ENCODE results near the gene TRIM59.

Gene TRIM59

GRCh38 chr3:160401291-160402095 is 48.1 kb downstream of the TRIM59 start:
- DNase-seq: peak; percentile 74

DNA sequence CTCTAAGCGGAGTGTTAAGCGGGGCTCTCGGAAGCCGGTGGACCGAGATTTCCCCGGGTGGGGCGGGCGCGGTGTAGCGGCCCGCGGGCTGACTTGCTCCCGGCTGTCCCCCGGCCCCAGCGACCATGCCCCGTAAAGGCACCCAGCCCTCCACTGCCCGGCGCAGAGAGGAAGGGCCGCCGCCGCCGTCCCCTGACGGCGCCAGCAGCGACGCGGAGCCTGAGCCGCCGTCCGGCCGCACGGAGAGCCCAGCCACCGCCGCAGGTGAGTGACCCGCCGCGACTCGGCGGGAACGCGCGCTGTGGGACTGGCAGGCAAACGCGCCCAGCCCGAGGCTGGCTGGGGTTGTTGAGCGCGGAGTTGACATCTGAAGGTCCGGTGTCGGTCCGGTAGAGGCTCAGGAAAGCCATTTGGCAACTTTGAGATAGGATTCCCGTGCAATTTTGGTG is 48.9 kb downstream of the TRIM59 start:
- DNase-seq: no peak

DNA sequence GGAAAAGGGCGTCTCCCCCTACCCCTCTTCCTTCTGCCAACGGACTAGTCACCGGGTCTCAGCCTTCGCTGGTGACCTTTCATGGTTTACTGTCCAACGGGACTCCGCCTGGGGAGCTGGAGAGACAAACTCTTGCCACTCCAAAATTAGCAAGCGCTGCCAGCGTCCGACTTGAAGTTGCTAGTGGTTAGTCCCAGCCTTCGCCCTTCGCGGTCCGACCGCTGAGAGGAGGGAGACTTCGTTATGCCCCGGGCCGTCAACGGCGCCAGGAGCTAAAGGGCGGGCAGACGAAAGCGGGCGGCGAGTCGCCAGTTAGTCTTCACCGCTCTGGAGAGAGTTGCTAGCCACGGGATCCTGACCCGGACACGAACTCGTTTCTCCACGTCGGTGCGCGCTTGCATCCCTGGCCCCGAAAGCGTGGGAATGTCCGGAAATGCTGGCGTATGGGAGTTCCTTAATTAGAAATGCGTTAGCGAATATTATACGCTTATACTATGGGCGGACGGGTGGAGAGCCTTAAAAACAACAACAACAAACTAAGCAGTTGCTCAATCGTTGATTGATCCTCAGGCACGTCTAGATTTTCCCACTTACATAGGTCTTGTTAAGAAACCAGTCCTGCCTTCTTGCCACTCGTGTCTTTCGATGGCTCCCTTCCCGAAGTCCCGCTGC is 49.4 kb downstream of the TRIM59 start:
- DNase-seq: peak; percentile 49

GRCh38 chr3:160399125-160400029 is 50.2 kb downstream of the TRIM59 start, which contains the start of the genes IFT80 and SMC4:
TSS of gene IFT80 (minus strand) at chr3:160399225. CDS start at chr3:160384600, 14,625 bp downstream.
TSS of gene SMC4 (plus strand) at chr3:160399650. CDS start at chr3:160400827, 1,177 bp downstream.
- peak; percentile 96 for DNase-seq

DNA sequence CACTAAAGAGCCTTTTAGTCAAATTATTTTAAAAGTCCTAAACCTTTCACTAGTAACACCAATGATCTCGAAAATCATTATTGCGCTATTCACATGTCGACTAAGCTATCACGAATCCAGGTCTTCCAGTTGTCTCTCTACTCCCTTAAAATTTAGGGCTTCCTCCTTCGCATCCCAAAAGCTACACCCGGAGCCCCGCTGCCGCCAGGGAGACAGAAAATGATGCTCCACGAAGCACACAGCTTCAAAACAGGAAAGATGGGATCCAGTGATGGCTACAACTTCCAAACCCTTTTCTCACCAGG is 50.8 kb downstream of the TRIM59 start:
- no peak for DNase-seq

DNA sequence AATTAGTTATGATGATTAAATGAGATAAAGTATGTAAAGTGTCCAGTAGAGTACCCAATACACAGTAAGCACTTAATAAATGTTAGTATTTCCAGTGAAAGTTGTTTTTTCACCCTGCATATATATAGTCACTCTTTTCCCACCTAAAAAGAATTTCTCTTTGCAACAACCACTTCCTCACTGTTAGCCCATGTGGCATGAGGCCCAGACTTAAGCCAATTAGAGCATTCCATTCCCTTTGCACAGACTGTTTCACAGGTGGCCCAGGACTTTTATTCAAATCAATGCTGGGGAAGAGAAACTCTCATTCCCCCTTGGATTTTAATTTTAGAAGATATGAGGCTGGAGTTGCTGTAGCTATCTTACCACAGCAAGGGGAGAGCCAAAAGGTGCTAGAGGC is 54.3 kb downstream of the TRIM59 start:
- DNase-seq: no peak

GRCh38 chr3:160394009-160394392 is 55.6 kb downstream of the TRIM59 start:
- no peak for DNase-seq

GRCh38 chr3:160393346-160394008 is 56.1 kb downstream of the TRIM59 start:
- DNase-seq: peak; percentile 87

DNA sequence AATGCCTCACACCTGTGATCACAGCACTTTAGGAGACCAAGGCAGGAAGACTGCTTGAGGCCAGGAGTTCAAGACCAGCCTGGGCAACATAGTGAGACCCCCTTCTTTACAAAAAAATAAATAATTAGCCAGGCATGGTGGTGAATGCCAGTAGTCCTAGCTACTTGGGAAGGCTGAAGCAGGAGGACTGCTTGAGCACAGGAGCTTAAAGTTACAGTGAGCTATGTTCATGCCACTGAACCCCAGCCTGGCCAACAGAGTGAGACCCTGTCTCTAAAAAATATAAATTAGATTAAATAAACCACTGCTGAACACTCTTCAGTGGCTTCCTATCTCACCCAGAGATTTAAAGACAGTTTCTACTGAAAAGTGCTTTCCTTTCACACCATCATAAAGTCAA is 56.8 kb downstream of the TRIM59 start:
- DNase-seq: no peak

GRCh38 chr3:160390565-160391138 is 58.9 kb downstream of the TRIM59 start:
- DNase-seq: no peak

Measured in hematopoietic multipotent progenitor cell treated with erythropoietin and hydrocortisone succinate and interleukin-3 and kit ligand, for 8 days (in vitro differentiated cells).